Uterus (tissue), 2 donors: ENCODE data around the gene FAM237B.

Experiments
- POLR2A ChIP-seq, 2 donors: fragments of 450-650 bp; IDR thresholded peaks; one replicate each; pipeline ENCODE4 v1.6.1; 2016; ENCODE audit warnings: antibody characterized with exemption in 2 of 2, mild to moderate bottlenecking in 1 of 2, moderate library complexity in 1 of 2
- TF ChIP-seq, protein P1 (sequence below), 4 experiments: fragments of 200-600 bp in 2 of 4; fragments of 450-650 bp in 2 of 4; sonication (generic) in 2 of 4; IDR thresholded peaks; one replicate each; pipeline ENCODE4 v1.5.1; 2016 to 2019; ENCODE audit warnings: antibody characterized with exemption in 4 of 4, mild to moderate bottlenecking in 2 of 4, moderate library complexity in 1 of 4

DNA sequence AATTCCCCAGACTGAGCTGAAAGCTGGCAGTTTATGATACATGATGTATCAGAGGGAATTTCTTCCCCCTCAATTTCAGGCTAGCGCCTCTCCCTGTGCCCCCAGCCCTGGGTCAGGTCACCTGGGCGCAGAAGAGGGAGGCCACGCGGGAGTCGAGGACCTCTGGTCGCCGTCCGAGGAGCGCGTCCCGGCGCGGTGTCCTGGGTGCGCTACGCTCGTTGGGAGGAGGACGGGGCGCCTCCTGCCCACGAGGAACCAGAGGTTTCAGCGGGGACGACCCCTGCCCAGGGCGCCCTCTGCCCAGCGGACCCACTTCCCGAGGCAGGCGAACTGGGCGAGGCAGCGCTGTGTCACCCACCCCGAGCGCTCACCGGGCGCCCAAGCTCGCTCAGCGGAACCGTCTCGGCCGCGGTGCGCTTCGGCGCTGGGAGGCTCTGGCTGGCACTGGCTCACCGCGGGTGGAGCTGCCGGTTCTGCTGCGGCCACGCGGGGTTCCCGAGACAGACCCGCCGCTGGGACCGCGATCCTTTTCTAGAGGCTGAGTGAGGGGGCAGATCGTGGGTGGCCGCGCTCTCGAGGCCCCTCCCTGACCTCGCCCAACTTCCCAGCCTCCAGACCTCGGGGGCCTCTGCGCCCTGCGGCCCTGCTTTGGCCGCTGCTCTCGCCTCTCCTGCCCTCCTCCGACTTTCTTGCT lies at the start of gene FAM237B:
- TF ChIP-seq, protein P1, sequence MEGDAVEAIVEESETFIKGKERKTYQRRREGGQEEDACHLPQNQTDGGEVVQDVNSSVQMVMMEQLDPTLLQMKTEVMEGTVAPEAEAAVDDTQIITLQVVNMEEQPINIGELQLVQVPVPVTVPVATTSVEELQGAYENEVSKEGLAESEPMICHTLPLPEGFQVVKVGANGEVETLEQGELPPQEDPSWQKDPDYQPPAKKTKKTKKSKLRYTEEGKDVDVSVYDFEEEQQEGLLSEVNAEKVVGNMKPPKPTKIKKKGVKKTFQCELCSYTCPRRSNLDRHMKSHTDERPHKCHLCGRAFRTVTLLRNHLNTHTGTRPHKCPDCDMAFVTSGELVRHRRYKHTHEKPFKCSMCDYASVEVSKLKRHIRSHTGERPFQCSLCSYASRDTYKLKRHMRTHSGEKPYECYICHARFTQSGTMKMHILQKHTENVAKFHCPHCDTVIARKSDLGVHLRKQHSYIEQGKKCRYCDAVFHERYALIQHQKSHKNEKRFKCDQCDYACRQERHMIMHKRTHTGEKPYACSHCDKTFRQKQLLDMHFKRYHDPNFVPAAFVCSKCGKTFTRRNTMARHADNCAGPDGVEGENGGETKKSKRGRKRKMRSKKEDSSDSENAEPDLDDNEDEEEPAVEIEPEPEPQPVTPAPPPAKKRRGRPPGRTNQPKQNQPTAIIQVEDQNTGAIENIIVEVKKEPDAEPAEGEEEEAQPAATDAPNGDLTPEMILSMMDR (IDR thresholded peaks at IDR 0.05), result no peak
- no peak for TF ChIP-seq POLR2A (IDR thresholded peaks at IDR 0.05)
